Loucy (cell line): ENCODE measurements around the gene PLEKHH1.

Experiments used
- CTCF ChIP-seq: fragments of 200-600 bp; sonication (generic); conservative IDR thresholded peaks from 2 replicates; pipeline ENCODE4 v1.5.1; 2014; ENCODE audit warnings: mild to moderate bottlenecking, antibody characterized with exemption, low read length
- EZH2phosphoT487 ChIP-seq: fragments of 200-600 bp; IDR thresholded peaks from 2 replicates; pipeline ENCODE4 v1.6.1; 2018; ENCODE audit warnings: antibody characterized with exemption, mild to moderate bottlenecking, moderate library complexity, borderline replicate concordance

- no peak for TF ChIP-seq CTCF
- TF ChIP-seq EZH2phosphoT487, result no peak
Observed at GRCh38 chr14:67525389-67525788, 7.7 kb upstream of the PLEKHH1 start.
